K562 (cell line): ENCODE results near the gene AIFM3. TPM values are rescaled to one million over a fixed set of nuclear protein-coding genes. Genes with fewer than 3 reads are reported as not detected.

Experiments
- HCFC1 ChIP-seq: IDR thresholded peaks from 2 replicates; pipeline ENCODE4 v1.6.1; 2012; ENCODE audit warnings: low read depth, low read length, improper control_type of control experiment
- PBX2 ChIP-seq, 2 experiments: IDR thresholded peaks in 1 of 2; conservative IDR thresholded peaks in 1 of 2; 2 replicates each; pipeline ENCODE4 v1.6.1; 2016; ENCODE audit warnings: low read depth in 2 of 2, mild to moderate bottlenecking in 1 of 2, missing compliant biosample characterization in 1 of 2, missing genetic modification characterization in 1 of 2, moderate library complexity in 1 of 2
- TAL1 ChIP-seq: fragments of 450-650 bp; IDR thresholded peaks from 2 replicates; pipeline ENCODE4 v1.6.1; 2016; ENCODE audit warnings: mild to moderate bottlenecking
- ZBTB40 ChIP-seq, 2 experiments: fragments of 450-650 bp in 1 of 2; sonication (generic) in 1 of 2; formaldehyde crosslinking in 1 of 2; IDR thresholded peaks; 2 replicates each; pipeline versions ENCODE4 v1.7.1 to v1.9.0; 2016 to 2022; ENCODE audit warnings: inconsistent platforms in 1 of 2, mild to moderate bottlenecking in 1 of 2, missing genetic modification reagents in 1 of 2
- ZNF12 ChIP-seq: sonication (generic); formaldehyde crosslinking; IDR thresholded peaks from 2 replicates; pipeline ENCODE4 v1.4.0; 2020; ENCODE audit warnings: mild to moderate bottlenecking, missing genetic modification reagents
- ZNF318 ChIP-seq, 2 experiments: fragments of 450-650 bp; IDR thresholded peaks; 2 replicates each; pipeline ENCODE4 v1.6.1; 2016; ENCODE audit warnings: mild to moderate bottlenecking in 2 of 2, borderline replicate concordance in 1 of 2, low read depth in 1 of 2, moderate library complexity in 1 of 2
- polyA plus RNA-seq, 8 experiments: library from polyadenylated mRNA; depleted of rRNA in 4 of 8; stranded (reverse) in 5 of 8; unstranded in 3 of 8; fragments of >200 nt; fragmentation: Nextera tagmentation in 2 of 8; fragmentation: Illumina TruSeq in 1 of 8; extraction: Ambion mirVana in 2 of 8; extraction: Trizol in 1 of 8; gene quantifications; 2 replicates each; pipeline versions ENCODE4 v1.2.1 to v1.2.3, GENCODE V29; 2011 to 2014; ENCODE audit warnings: inconsistent platforms in 1 of 8, missing spikeins in 1 of 8
- total RNA-seq, 7 experiments: library from RNA; depleted of rRNA in 6 of 7; stranded (reverse); fragments of >200 nt in 6 of 7; fragmentation: Illumina TruSeq in 2 of 7; extraction: Trizol in 2 of 7; gene quantifications; 2 replicates each; pipeline versions ENCODE4 v1.2.1 to v1.2.3, GENCODE V29; 2011 to 2021; ENCODE audit warnings: low replicate concordance in 1 of 7

The AIFM3 gene
- total and polyA plus RNA-seq, 9 of the 15 experiments (the other 6 are each of a cell fraction or from before 2014, with no cell fraction given): 0.03 to 0.20 (median 0.07) TPM; not detected in 1

GRCh38 chr22:20982563-20982882 lies 15.5 kb downstream of the AIFM3 start (continued):
- TF ChIP-seq ZBTB40 (IDR thresholded peaks at IDR 0.05): no peak
- no peak for TF ChIP-seq ZBTB40 (CRISPR knock-in tag; IDR thresholded peaks at IDR 0.05)
- no peak for TF ChIP-seq HCFC1
- TF ChIP-seq ZNF318 (IDR thresholded peaks at IDR 0.05; ENCODE audit: borderline replicate concordance in 1 of 2, low read depth in 1 of 2): no peak
- no peak for TF ChIP-seq PBX2 (CRISPR knock-in tag; IDR thresholded peaks at IDR 0.05; ENCODE audit: low read depth)
- TF ChIP-seq PBX2 (tag; conservative IDR thresholded peaks at IDR 0.05; ENCODE audit: low read depth): no peak
- TF ChIP-seq TAL1: no peak
- no peak for TF ChIP-seq ZNF12
